Measurements from ENCODE around the gene ATP8B3. TPM values are rescaled to one million over a fixed set of nuclear protein-coding genes. Genes with fewer than 3 reads are reported as not detected.

ATP8B3 gene
- total RNA-seq, 4 donors from 2014 or later = 0.21 to 2.4 (median 1.2) TPM

- H3K9me3 ChIP-seq = peaks cover 0 to 9% (median 0%) of the 10 kb centered on the region in 4 donors
- no peak overlapping the region for H3K4me3 ChIP-seq
- no peaks in the 10 kb centered on the region for H3K4me1 ChIP-seq
- WGBS, 2 donors = 11 to 18% methylated on average over 28 of the region's 28 CpGs
- no peak overlapping the region for H3K27ac ChIP-seq
- peaks cover 0 to 97% of the 10 kb centered on the region in 2 donors for H3K27me3 ChIP-seq
- TF ChIP-seq POLR2A (IDR thresholded peaks at IDR 0.05) (no peak), EP300 (IDR thresholded peaks at IDR 0.05) (no peak), CTCF (IDR thresholded peaks at IDR 0.05) (no peak)
- no peak for DNase-seq (ENCODE audit: low spot score in 2 of 2)
- H3K36me3 ChIP-seq = no peaks in the 10 kb centered on the region
Measured at GRCh38 chr19:1734321-1734966, 77.6 kb downstream of the ATP8B3 start.

Other genes with a start within 250 kb of the ATP8B3 start
- gene MEX3D, start 244.0 kb downstream of the ATP8B3 start, total RNA-seq = 10 to 100 TPM; 19.4 to 32.7 (median 27.4) TPM
- gene MBD3, start 219.4 kb downstream of the ATP8B3 start, total RNA-seq = 100 to 1,000 TPM in 1 of 4 donors, 10 to 100 TPM in 3; 62.9 to 144 (median 91.4) TPM
- 10 to 100 TPM; 58.8 to 95.7 (median 66.0) TPM for gene UQCR11, start 206.8 kb downstream of the ATP8B3 start, total RNA-seq
- gene TCF3, start 159.7 kb downstream of the ATP8B3 start, total RNA-seq = 100 to 1,000 TPM in 1 of 4 donors, 10 to 100 TPM in 3; 23.4 to 299 (median 37.3) TPM
- gene ONECUT3, start 58.8 kb downstream of the ATP8B3 start, total RNA-seq = not detected
- gene REXO1, start 36.2 kb upstream of the ATP8B3 start, total RNA-seq = 10 to 100 TPM; 17.9 to 87.3 (median 31.1) TPM
- gene KLF16, start 51.3 kb upstream of the ATP8B3 start, total RNA-seq = 1 to 10 TPM; 4.6 to 8.4 (median 7.0) TPM
- 100 to 1,000 TPM; 127 to 165 (median 132) TPM for gene ABHD17A, start 73.2 kb upstream of the ATP8B3 start, total RNA-seq
- gene ADAT3, start 93.1 kb upstream of the ATP8B3 start, total RNA-seq = 1 to 10 TPM; 2.4 to 8.7 (median 4.8) TPM
- gene SCAMP4, start 93.1 kb upstream of the ATP8B3 start, total RNA-seq = 10 to 100 TPM; 34.7 to 65.7 (median 56.2) TPM
- gene CSNK1G2, start 128.9 kb upstream of the ATP8B3 start, total RNA-seq = 100 to 1,000 TPM in 1 of 4 donors, 10 to 100 TPM in 3; 38.9 to 132 (median 55.6) TPM
- gene BTBD2, start 203.4 kb upstream of the ATP8B3 start, total RNA-seq = 10 to 100 TPM; 54.0 to 94.5 (median 73.5) TPM
- 100 to 1,000 TPM; 126 to 265 (median 152) TPM for gene MKNK2, start 239.0 kb upstream of the ATP8B3 start, total RNA-seq